Activated CD4-positive, alpha-beta T cell treated with anti-CD3 and anti-CD28 coated beads for 1 hour (primary cell): ENCODE measurements around the gene SULT2B1.
"Not testable (repeated sequence)": the region's sequence is repeated elsewhere in the genome, so short reads cannot be mapped to it uniquely, and the experiment has no call there.

Experiments used
- DNase-seq: peaks from one replicate; pipeline ENCODE4 v3.0.0-alpha.2; 2020

The SULT2B1 gene

GRCh38 chr19:48551437-48552302 is at the start of gene SULT2B1:
Gene SULT2B1 (plus strand): TSS chr19:48552172. CDS start chr19:48552253, 81 bp downstream.
- no peak for DNase-seq

GRCh38 chr19:48502350-48503018 is 49.5 kb upstream of the SULT2B1 start:
- DNase-seq = no peak

- DNase-seq = no peak
Measured at GRCh38 chr19:48506138-48506733, 45.7 kb upstream of the SULT2B1 start.

- no peak for DNase-seq
Measured at GRCh38 chr19:48507911-48508439, 44.0 kb upstream of the SULT2B1 start.

- DNase-seq = no peak
Measured at GRCh38 chr19:48508729-48509411, 43.1 kb upstream of the SULT2B1 start.

- no peak for DNase-seq
Measured at GRCh38 chr19:48509467-48510194, 42.3 kb upstream of the SULT2B1 start.

GRCh38 chr19:48510421-48511268 is 41.3 kb upstream of the SULT2B1 start:
- peak; percentile 69 for DNase-seq

GRCh38 chr19:48511321-48511731 is 40.6 kb upstream of the SULT2B1 start:
- DNase-seq = no peak

GRCh38 chr19:48511800-48512503 is 40.0 kb upstream of the SULT2B1 start, which contains the start of gene LMTK3:
Gene LMTK3 (minus strand): TSS chr19:48511835. CDS start chr19:48511576, 259 bp downstream.
- DNase-seq = peak; percentile 67

GRCh38 chr19:48512504-48513288 is 39.3 kb upstream of the SULT2B1 start:
- no peak for DNase-seq

- peak; percentile 60 for DNase-seq
Measured at GRCh38 chr19:48513289-48514122, 38.5 kb upstream of the SULT2B1 start.

- no peak for DNase-seq
Measured at GRCh38 chr19:48514123-48514458, 37.9 kb upstream of the SULT2B1 start.

- DNase-seq = no peak
Measured at GRCh38 chr19:48516536-48516935, 35.4 kb upstream of the SULT2B1 start.

GRCh38 chr19:48518207-48518606 is 33.8 kb upstream of the SULT2B1 start:
- DNase-seq = no peak

- DNase-seq = not testable (repeated sequence)
Measured at GRCh38 chr19:48519426-48519825, 32.5 kb upstream of the SULT2B1 start.

- DNase-seq = no peak
Measured at GRCh38 chr19:48520134-48520533, 31.8 kb upstream of the SULT2B1 start.

GRCh38 chr19:48524221-48524620 is 27.8 kb upstream of the SULT2B1 start:
- no peak for DNase-seq

- no peak for DNase-seq
Measured at GRCh38 chr19:48524732-48525131, 27.2 kb upstream of the SULT2B1 start.

- DNase-seq = no peak
Measured at GRCh38 chr19:48529156-48529555, 22.8 kb upstream of the SULT2B1 start.
